Ectodermal cell (in vitro differentiated cells): ENCODE results near the gene UFD1.

ENCODE experiments used
- H3K27ac ChIP-seq: 2 replicates; pipeline ENCODE4 v1.7.0; 2013; ENCODE audit warnings: mild to moderate bottlenecking, low read depth, low read length; ENCODE audit not compliant: insufficient read depth, poor library complexity, severe bottlenecking
- H3K27me3 ChIP-seq: 2 replicates; pipeline ENCODE4 v1.7.0; 2013; ENCODE audit warnings: mild to moderate bottlenecking, low read length; ENCODE audit not compliant: insufficient read depth, control insufficient read depth, poor library complexity, severe bottlenecking
- H3K36me3 ChIP-seq: one replicate; pipeline ENCODE4 v1.7.0; 2013; ENCODE audit warnings: low read length; ENCODE audit not compliant: control insufficient read depth, insufficient read depth
- H3K4me1 ChIP-seq: one replicate; pipeline ENCODE4 v1.7.0; 2013; ENCODE audit warnings: low read length; ENCODE audit not compliant: control insufficient read depth, insufficient read depth
- H3K4me3 ChIP-seq: 2 replicates; pipeline ENCODE4 v1.7.0; 2013; ENCODE audit warnings: low read depth, low read length, control low read depth; ENCODE audit not compliant: insufficient read depth
- H3K9me3 ChIP-seq: 2 replicates; pipeline ENCODE4 v1.7.0; 2013; ENCODE audit warnings: mild to moderate bottlenecking, low read length, moderate library complexity; ENCODE audit not compliant: control insufficient read depth
- WGBS, 2 experiments: methylation state at CpG; one replicate each; pipeline ENCODE4 v1.1.7; 2013; ENCODE audit warnings: missing lambda C conversion rate in 2 of 2; 5-methylcytosine and 5-hydroxymethylcytosine counted together

Gene UFD1

GRCh38 chr22:19470010-19470409, 9.0 kb downstream of the UFD1 start:
- Histone ChIP-seq H3K27me3 (no peaks in the 10 kb centered on the region), H3K9me3 (no peaks in the 10 kb centered on the region), H3K36me3 (peaks cover 41% of the 10 kb centered on the region), H3K4me3 (no peak overlapping the region), H3K4me1 (no peaks in the 10 kb centered on the region), H3K27ac (no peak overlapping the region)
- WGBS, 2 experiments, result 92 to 95% methylated on average over 2 of the region's 2 CpGs

GRCh38 chr22:19469421-19469820, 9.6 kb downstream of the UFD1 start:
- H3K36me3 ChIP-seq, result peaks cover 47% of the 10 kb centered on the region
- H3K4me3 ChIP-seq, result no peak overlapping the region
- no peaks in the 10 kb centered on the region for H3K4me1 ChIP-seq
- no peaks in the 10 kb centered on the region for H3K27me3 ChIP-seq
- H3K27ac ChIP-seq, result no peak overlapping the region
- no peaks in the 10 kb centered on the region for H3K9me3 ChIP-seq
- WGBS, 2 experiments, result 93 to 96% methylated on average over 7 of the region's 7 CpGs

DNA sequence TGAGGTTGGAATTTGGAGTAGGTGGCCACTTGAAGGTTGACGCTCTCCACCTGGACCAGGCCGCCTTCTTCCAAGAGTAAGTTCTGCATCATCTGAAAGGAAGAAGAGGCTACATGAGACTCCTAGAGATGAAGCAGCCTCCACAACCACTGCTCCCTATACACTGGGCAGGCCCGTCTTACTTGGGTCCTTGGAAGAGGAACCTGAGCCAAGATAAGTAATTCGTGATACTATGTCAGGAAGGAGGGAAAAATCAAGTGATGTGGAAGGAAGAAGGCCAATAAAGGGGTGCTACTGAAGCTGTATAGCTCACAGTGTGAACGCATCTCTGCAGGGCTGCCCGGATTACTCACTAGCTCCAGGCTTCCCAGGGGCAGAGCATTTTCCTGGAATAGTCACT, 11.1 kb downstream of the UFD1 start:
- WGBS, 2 experiments, result 93 to 96% methylated on average over 6 of the region's 6 CpGs
- Histone ChIP-seq H3K4me3 (no peak overlapping the region), H3K27ac (no peak overlapping the region), H3K4me1 (no peaks in the 10 kb centered on the region), H3K9me3 (no peaks in the 10 kb centered on the region), H3K27me3 (no peaks in the 10 kb centered on the region), H3K36me3 (peaks cover 51% of the 10 kb centered on the region)

- no peaks in the 10 kb centered on the region for H3K4me1 ChIP-seq
- no peak overlapping the region for H3K4me3 ChIP-seq
- no peak overlapping the region for H3K27ac ChIP-seq
- WGBS, 2 experiments, result 95 to 97% methylated on average over 9 of the region's 9 CpGs
- H3K27me3 ChIP-seq, result no peaks in the 10 kb centered on the region
- no peaks in the 10 kb centered on the region for H3K9me3 ChIP-seq
- peaks cover 51% of the 10 kb centered on the region for H3K36me3 ChIP-seq
These were observed 11.9 kb downstream of the UFD1 start for GRCh38 chr22:19466848-19467752.

DNA sequence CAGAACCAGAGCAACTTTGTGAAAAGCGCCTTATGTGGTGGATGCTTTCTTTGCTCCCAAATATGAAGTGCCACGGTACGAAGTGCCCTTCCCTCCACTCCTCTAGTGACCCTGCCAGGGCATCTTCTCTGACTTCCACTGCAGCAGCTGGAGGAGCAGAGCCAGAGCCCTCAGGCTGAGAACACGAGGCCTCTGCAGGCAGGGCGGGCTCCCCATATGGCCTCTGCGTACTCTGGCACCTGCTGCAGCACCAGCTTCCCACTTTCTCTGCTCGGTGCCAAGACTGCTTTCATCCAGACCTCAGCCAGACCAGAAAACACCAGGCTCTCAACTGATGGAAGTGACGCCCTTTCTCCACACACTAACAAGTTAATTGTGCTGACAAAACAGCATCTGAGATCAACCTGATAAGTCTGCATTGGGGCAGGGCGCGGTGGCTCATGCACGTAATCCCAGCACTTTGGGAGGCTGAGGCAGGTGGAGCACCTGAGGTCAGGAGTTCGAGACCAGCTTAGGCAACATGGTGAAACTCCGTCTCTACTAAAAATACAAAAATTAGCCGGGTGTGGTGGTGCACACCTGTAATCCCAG, 12.8 kb downstream of the UFD1 start:
- WGBS, 2 experiments, result 91 to 95% methylated on average over 14 of the region's 14 CpGs
- Histone ChIP-seq H3K4me1 (no peaks in the 10 kb centered on the region), H3K9me3 (no peaks in the 10 kb centered on the region), H3K27me3 (no peaks in the 10 kb centered on the region), H3K27ac (no peak overlapping the region), H3K4me3 (no peak overlapping the region), H3K36me3 (peaks cover 46% of the 10 kb centered on the region)

GRCh38 chr22:19464975-19465374, 14.0 kb downstream of the UFD1 start:
- H3K4me3 ChIP-seq, result no peak overlapping the region
- H3K27ac ChIP-seq, result no peak overlapping the region
- no peaks in the 10 kb centered on the region for H3K4me1 ChIP-seq
- H3K9me3 ChIP-seq, result no peaks in the 10 kb centered on the region
- H3K36me3 ChIP-seq, result peaks cover 41% of the 10 kb centered on the region
- WGBS, 2 experiments, result 94 to 95% methylated on average over 4 of the region's 4 CpGs
- no peaks in the 10 kb centered on the region for H3K27me3 ChIP-seq

GRCh38 chr22:19464546-19464945, 14.4 kb downstream of the UFD1 start:
- H3K9me3 ChIP-seq, result no peaks in the 10 kb centered on the region
- no peaks in the 10 kb centered on the region for H3K27me3 ChIP-seq
- no peak overlapping the region for H3K4me3 ChIP-seq
- no peak overlapping the region for H3K27ac ChIP-seq
- WGBS, 2 experiments, result 92 to 96% methylated on average over 1 of the region's 1 CpG
- no peaks in the 10 kb centered on the region for H3K4me1 ChIP-seq
- peaks cover 41% of the 10 kb centered on the region for H3K36me3 ChIP-seq

- no peak overlapping the region for H3K4me3 ChIP-seq
- H3K27ac ChIP-seq, result no peak overlapping the region
- no peaks in the 10 kb centered on the region for H3K9me3 ChIP-seq
- WGBS, 2 experiments, result 84 to 87% methylated on average over 7 of the region's 7 CpGs
- H3K36me3 ChIP-seq, result peaks cover 33% of the 10 kb centered on the region
- no peaks in the 10 kb centered on the region for H3K4me1 ChIP-seq
- H3K27me3 ChIP-seq, result no peaks in the 10 kb centered on the region
These were observed 15.2 kb downstream of the UFD1 start for GRCh38 chr22:19463491-19464469.

GRCh38 chr22:19463008-19463407, 16.0 kb downstream of the UFD1 start:
- no CpG with 5 or more reads among the region's 1 CpG for WGBS, 2 experiments
- Histone ChIP-seq H3K27ac (no peak overlapping the region), H3K4me1 (no peaks in the 10 kb centered on the region), H3K4me3 (no peak overlapping the region), H3K36me3 (peaks cover 28% of the 10 kb centered on the region), H3K27me3 (no peaks in the 10 kb centered on the region), H3K9me3 (no peaks in the 10 kb centered on the region)

GRCh38 chr22:19461506-19461905, 17.5 kb downstream of the UFD1 start:
- 100% methylated on average over 1 of the region's 1 CpG; no CpG with 5 or more reads in 1 of the 2 experiments for WGBS, 2 experiments

More at GRCh38 chr22:19461506-19461905, 17.5 kb downstream of the UFD1 start:
- no peaks in the 10 kb centered on the region for H3K27me3 ChIP-seq
- H3K36me3 ChIP-seq, result peaks cover 18% of the 10 kb centered on the region
- no peak overlapping the region for H3K27ac ChIP-seq
- H3K4me3 ChIP-seq, result no peak overlapping the region
- no peaks in the 10 kb centered on the region for H3K9me3 ChIP-seq
- no peaks in the 10 kb centered on the region for H3K4me1 ChIP-seq
